ENCODE results near the gene MTUS2. TPM values are rescaled to one million over a fixed set of nuclear protein-coding genes. Genes with fewer than 3 reads are reported as not detected.

MTUS2 gene
- total RNA-seq (2022; extraction: Qiagen RNA extraction), result 0.01 to 0.08 TPM (median 0.02 TPM) in 3 of 5 replicates, not detected in the others

GRCh38 chr13:28820099-28821051 lies at the start of gene MTUS2:
MTUS2 (plus strand) TSS chr13:28820339.

Other genes with a start within 250 kb of the MTUS2 start
- 110 to 124 TPM (median 112 TPM) in 5 replicates for gene POMP, start 161.2 kb upstream of the MTUS2 start, total RNA-seq (2022; extraction: Qiagen RNA extraction)
- gene SLC46A3, start 101.4 kb upstream of the MTUS2 start, total RNA-seq (2022; extraction: Qiagen RNA extraction), result 1.5 to 2.1 TPM (median 1.6 TPM) in 5 replicates

Data from A549 treated with Hydrocortisone at 1 μM for 4 hours (cell line).